Measurements from ENCODE around the gene CYYR1.

The CYYR1 gene

GRCh38 chr21:26444646-26445045 lies 128.4 kb downstream of the CYYR1 start:
- H3K4me3 ChIP-seq (ENCODE audit: control insufficient read depth, low read depth, low read length): no peak overlapping the region
- TF ChIP-seq CTCF (IDR thresholded peaks at IDR 0.05; ENCODE audit: control insufficient read depth, insufficient read depth, low read depth, low read length, missing control alignments): no peak
- DNase-seq (ENCODE audit: low read depth): no peak

GRCh38 chr21:26443867-26444266 lies 129.2 kb downstream of the CYYR1 start:
- no peak for TF ChIP-seq CTCF (IDR thresholded peaks at IDR 0.05; ENCODE audit: control insufficient read depth, insufficient read depth, low read depth, low read length, missing control alignments)

GRCh38 chr21:26443291-26443690 lies 129.8 kb downstream of the CYYR1 start:
- no peak for TF ChIP-seq CTCF (IDR thresholded peaks at IDR 0.05; ENCODE audit: control insufficient read depth, insufficient read depth, low read depth, low read length, missing control alignments)
- DNase-seq (ENCODE audit: low read depth): no peak
- no peak overlapping the region for H3K4me3 ChIP-seq (ENCODE audit: control insufficient read depth, low read depth, low read length)

More at GRCh38 chr21:26443867-26444266, 129.2 kb downstream of the CYYR1 start:
- no peak for DNase-seq (ENCODE audit: low read depth)
- H3K4me3 ChIP-seq (ENCODE audit: control insufficient read depth, low read depth, low read length): no peak overlapping the region

- no peak for DNase-seq (ENCODE audit: low read depth)
- no peak overlapping the region for H3K4me3 ChIP-seq (ENCODE audit: control insufficient read depth, low read depth, low read length)
- TF ChIP-seq CTCF (IDR thresholded peaks at IDR 0.05; ENCODE audit: control insufficient read depth, insufficient read depth, low read depth, low read length, missing control alignments): no peak
These were observed 131.9 kb downstream of the CYYR1 start for GRCh38 chr21:26441149-26441548.

GRCh38 chr21:26438976-26439375 lies 134.1 kb downstream of the CYYR1 start:
- no peak for DNase-seq (ENCODE audit: low read depth)
- TF ChIP-seq CTCF (IDR thresholded peaks at IDR 0.05; ENCODE audit: control insufficient read depth, insufficient read depth, low read depth, low read length, missing control alignments): no peak
- H3K4me3 ChIP-seq (ENCODE audit: control insufficient read depth, low read depth, low read length): no peak overlapping the region

GRCh38 chr21:26437326-26438009 lies 135.6 kb downstream of the CYYR1 start:
- no peak for DNase-seq (ENCODE audit: low read depth)
- no peak overlapping the region for H3K4me3 ChIP-seq (ENCODE audit: control insufficient read depth, low read depth, low read length)
- no peak for TF ChIP-seq CTCF (IDR thresholded peaks at IDR 0.05; ENCODE audit: control insufficient read depth, insufficient read depth, low read depth, low read length, missing control alignments)
